COLO668 (cell line): ENCODE results near the gene NPM1.

Source experiments
- DNase-seq: peaks from one replicate; lab custom pipeline; 2025; ENCODE audit not compliant: unreplicated experiment; lab: John Stamatoyannopoulos, UW

NPM1 gene

DNA sequence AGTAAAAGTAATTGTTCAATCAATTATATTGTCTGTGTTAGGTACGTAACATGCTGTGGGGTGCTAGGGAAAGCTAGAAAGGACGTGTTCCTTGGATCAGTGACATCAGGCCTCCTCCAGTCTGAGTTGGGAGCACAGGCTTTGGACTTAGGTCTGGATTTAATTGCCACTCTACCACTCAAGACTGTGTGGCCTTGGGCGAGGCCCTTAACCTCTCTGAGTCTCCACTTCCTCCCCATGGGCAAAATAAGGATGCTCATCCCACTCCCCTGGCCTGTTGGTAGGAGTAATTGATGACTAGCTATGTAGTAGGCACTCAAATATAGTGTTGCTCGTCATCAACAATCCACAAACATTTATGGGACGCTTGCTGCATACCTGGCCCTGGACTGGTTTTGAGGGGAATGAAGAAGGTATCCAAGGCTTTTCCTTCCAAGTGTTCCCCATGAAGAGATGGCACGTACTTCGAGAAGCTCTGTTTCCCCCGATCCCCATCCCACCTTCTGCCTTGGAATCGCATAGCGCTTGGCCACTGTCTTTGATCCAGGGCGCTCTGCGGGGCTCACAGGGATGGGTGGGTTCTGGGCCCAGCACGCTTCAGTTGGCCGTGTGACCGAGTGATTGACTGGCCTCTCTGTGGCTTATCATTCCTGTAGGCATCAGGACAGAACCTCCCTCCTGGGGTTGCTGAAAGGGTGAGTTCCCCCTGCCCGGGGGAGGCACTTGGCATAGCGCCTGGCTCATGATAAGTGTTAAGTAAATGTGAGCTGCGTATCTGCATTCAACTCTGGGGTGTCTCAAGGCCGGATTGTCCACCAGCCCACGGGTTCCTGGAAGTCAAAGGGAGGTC, 39.9 kb downstream of the NPM1 start:
- DNase-seq, result no peak

GRCh38 chr5:171428168-171428696, 40.6 kb downstream of the NPM1 start:
- no peak for DNase-seq

- DNase-seq, result no peak
Observed at GRCh38 chr5:171428809-171429542, 41.3 kb downstream of the NPM1 start.

- no peak for DNase-seq
Observed at GRCh38 chr5:171429543-171429910, 41.9 kb downstream of the NPM1 start.

DNA sequence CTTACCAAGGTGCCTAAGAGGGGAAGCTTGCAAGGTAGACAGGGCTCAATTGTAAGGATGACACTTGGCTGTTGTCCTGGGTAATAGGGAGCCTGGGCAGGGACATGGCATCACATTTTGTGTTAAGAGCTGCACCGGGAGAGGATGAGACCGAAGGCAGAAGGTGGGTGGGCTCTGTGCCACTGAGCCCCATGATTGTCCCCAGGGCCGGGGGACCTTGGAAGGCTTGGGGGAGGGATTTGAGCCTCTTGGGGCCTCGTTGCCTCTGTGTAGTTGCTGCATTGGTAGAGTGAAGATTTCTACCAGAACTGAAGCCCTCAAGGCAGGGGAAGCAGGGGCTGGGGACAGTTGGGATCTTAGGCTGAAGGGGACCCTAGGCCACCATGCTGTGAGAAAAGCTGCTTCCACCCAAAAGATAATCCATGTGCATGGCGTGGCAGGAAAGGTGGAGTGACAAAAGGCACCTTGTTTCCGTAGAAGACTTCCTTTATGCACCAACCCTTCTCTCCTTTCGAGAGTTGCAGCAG, 43.7 kb downstream of the NPM1 start:
- no peak for DNase-seq

DNA sequence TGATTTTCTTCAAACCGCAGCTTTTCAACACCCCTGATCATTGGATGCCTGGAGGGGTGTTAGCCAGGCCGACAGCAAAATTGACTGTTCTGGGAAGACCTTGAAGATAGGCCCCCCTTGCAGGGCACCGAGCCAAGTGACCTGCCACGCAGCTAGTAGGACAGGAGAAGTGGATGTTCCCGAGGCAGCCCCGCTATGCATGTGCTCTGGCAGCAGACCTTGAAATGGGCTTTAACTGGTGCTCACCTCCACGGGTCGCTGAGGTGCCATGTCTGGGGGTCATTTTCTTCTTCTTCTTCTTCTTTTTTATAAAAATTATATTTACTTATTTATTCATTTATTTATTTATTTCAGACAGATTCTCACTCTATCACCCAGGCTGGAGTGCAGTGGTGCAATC, 44.4 kb downstream of the NPM1 start:
- DNase-seq, result no peak

GRCh38 chr5:171432583-171433351, 45.1 kb downstream of the NPM1 start:
- no peak for DNase-seq

DNA sequence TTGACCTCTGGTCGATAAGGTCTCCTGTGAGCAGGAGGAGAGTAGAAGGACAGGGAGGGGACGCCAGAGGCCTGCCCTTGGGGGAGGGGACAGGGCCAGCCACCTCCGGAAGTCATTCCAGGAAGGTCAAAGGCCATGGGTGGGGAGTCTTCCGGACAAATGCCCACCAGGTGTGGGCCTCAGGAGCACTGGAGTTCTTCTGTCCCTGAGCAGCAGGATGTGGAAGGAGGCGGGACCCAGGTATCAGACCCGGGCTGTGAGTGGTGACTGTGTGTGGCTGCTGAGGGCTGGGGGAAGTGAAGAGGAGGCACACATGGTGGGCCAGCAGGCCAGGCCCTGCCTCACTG, 45.7 kb downstream of the NPM1 start:
- no peak for DNase-seq

DNA sequence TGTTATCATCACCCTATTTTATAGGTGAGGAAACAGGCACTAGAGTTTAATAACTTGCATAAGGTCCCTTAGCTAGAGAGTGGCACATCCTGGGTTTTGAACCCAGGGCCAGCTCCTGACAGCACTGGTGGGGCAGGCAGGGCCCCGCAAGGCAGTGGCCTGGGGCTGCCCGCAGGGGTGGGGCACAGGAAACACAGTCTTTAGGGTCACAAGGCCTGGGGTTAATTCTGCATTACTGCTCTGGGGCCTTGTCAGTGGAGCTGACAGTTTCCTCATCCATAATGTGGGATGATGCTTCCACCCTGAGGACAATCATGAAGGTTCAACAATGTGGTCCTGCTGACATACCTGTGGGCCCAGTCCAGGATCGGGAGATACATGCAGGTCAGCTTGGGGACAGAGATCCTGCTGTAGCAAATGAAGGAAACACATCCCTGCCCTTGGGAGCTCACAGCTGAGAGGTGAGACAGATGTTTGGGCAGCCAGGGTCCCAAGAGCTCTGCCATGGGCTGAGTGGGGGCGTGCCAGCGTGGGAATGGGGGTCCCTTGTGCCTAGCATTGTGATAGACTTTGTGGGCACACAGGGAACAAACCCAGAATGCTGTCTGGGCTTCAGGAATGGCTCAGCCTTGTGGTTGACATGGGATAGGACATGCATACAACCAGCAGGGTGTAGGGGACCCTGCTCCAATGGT, 46.5 kb downstream of the NPM1 start:
- DNase-seq, result no peak

DNA sequence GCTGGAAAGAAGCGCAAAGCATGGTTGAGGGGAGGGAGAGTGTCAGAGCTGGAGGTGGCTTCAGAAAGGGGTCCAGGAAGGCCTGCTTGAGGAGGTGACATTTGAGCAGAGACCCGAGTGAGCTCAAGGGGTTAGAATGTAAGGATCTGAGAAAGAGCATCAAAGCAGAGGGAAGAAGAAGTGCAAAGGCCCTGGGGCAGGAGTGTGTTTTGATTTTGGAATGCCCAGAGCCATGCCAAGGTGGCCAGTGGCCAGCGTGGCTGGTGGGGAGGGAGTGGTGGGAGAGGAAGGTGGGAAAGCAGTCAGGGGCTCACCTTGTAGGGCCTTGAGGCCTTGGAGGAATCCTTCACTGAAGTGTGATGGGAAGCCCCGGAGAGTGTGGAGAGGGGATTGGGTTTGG, 47.2 kb downstream of the NPM1 start:
- DNase-seq, result no peak

GRCh38 chr5:171435908-171436307, 48.3 kb downstream of the NPM1 start:
- no peak for DNase-seq

DNA sequence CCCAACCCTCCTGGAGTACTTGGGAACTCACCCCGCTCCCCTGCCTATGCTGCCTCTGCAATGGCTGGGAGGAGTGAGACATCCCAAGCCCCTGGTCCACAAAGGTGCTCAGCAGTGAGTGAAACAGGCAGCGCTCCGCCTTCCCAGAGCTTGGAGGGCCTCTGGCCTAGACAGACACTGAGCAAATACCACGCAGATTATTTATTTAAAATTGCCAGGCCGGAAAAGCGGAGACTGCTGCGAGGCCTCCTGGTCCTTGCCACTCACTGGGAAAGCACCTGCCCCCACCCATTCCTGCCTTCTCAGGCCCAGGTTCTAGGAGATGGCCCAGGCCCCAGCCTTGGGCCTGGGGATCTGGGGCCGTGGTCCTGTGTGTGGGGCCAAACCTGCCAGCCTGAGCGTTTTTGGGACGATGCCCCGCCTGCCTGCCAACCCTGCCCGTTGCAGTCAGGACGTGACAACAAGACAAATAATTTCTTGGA, 49.2 kb downstream of the NPM1 start:
- no peak for DNase-seq

- DNase-seq, result peak; percentile 1
Observed at GRCh38 chr5:171437286-171437821, 49.7 kb downstream of the NPM1 start.

DNA sequence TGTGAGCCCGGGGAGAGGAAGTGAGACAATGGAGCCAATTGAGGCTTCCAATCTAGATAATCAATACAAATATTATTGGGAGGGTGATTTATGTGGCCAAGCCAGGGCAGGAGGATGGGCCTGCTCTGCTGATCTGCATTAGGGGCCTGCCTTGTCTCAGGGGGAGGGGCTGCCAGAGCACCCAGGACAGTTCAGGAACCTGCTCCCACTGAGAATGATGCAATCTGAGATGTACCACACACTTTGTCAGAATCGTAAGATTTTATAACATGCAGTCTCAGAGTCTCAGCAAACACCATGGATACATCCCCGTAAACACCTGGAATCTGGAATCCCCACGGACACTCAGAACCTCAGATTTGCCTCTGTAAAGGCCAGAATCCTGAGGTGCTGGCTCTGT, 51.1 kb downstream of the NPM1 start:
- no peak for DNase-seq

GRCh38 chr5:171441246-171441791, 53.7 kb downstream of the NPM1 start:
- no peak for DNase-seq

- DNase-seq, result no peak
Observed at GRCh38 chr5:171442287-171443042, 54.8 kb downstream of the NPM1 start.

- no peak for DNase-seq
Observed at GRCh38 chr5:171444582-171444981, 56.9 kb downstream of the NPM1 start.

DNA sequence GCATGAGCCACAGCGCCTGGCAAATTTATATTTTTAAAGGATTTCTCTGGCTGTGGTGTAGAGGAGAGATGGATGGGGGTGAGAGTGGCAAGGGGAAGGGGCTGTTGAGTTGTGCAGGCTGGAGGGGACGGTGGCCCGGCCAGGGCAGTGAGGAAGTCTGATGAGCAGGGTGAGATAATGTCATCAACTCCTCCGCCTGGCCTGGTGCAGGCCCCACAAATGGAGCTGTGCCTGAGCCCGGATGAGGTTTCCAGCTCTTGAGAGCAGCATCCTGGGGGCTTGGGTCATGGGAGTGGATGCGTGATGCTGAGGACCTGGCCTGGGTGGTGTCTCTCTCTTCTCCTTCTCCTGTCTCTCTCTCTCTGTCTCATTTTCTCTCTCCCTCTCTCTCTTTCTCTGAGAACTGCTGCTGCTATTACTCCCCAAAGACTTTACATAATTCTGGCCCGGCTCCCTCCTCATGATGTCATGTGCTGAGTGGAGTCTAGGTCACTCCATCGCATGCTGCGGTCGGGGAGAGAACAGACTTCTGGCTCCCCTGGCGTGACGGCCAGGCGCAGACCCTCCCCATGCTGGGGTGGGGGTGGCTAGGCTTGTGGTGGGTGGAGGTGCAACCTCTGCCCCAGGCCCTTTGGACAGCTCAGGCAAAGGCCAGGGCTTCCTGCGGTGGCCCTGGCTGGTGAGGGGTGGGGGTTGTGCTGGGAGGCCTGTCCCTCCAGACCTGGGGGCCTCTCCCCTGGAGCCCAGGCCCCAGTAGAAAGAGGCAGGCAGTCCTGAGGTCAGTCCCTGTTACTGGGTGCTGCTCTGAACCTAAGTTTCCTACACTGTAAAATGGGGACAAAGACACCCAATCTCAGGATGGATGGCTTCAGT, 58.2 kb downstream of the NPM1 start:
- DNase-seq, result no peak
